H9 (cell line): ENCODE measurements around the gene TMEM271. TPM values are rescaled to one million over a fixed set of nuclear protein-coding genes. Genes with fewer than 3 reads are reported as not detected.

ENCODE experiments used
- DNase-seq: peaks from one replicate; pipeline ENCODE4 v3.0.0-alpha.2; 2017
- H2AFZ ChIP-seq: one replicate; pipeline ENCODE4 v1.6.1; 2013; ENCODE audit warnings: mild to moderate bottlenecking, low read length, control low read depth, moderate library complexity
- H2AK5ac ChIP-seq: 2 replicates; pipeline ENCODE4 v1.6.1; 2013; ENCODE audit warnings: low read length, control low read depth, mixed read lengths; ENCODE audit not compliant: insufficient read length
- H2BK120ac ChIP-seq: one replicate; pipeline ENCODE4 v1.6.1; 2013; ENCODE audit warnings: low read depth, mild to moderate bottlenecking, low read length, control low read depth, inconsistent platforms; ENCODE audit not compliant: poor library complexity, severe bottlenecking
- H2BK12ac ChIP-seq: 2 replicates; pipeline ENCODE4 v1.6.1; 2013; ENCODE audit warnings: low read length, control low read depth, mixed read lengths, low read depth; ENCODE audit not compliant: insufficient read length
- H2BK15ac ChIP-seq: 2 replicates; pipeline ENCODE4 v1.6.1; 2013; ENCODE audit warnings: low read depth, low read length, control low read depth
- H2BK20ac ChIP-seq: one replicate; pipeline ENCODE4 v1.6.1; 2013; ENCODE audit warnings: low read depth, mild to moderate bottlenecking, low read length, control low read depth, inconsistent platforms; ENCODE audit not compliant: poor library complexity, severe bottlenecking
- H2BK5ac ChIP-seq: 2 replicates; pipeline ENCODE4 v1.6.1; 2013; ENCODE audit warnings: low read length, control low read depth, mixed read lengths; ENCODE audit not compliant: insufficient read length
- H3K14ac ChIP-seq: 2 replicates; pipeline ENCODE4 v1.6.1; 2013; ENCODE audit warnings: low read length, control low read depth; ENCODE audit not compliant: insufficient read depth
- H3K18ac ChIP-seq: 2 replicates; pipeline ENCODE4 v1.6.1; 2013; ENCODE audit warnings: low read depth, mild to moderate bottlenecking, mixed read lengths, low read length, control low read depth; ENCODE audit not compliant: insufficient read length
- H3K23ac ChIP-seq: 2 replicates; pipeline ENCODE4 v1.6.1; 2013; ENCODE audit warnings: low read length, control low read depth, mixed read lengths, low read depth; ENCODE audit not compliant: insufficient read length
- H3K23me2 ChIP-seq: 2 replicates; pipeline ENCODE4 v1.6.1; 2013; ENCODE audit warnings: low read depth, mild to moderate bottlenecking, mixed read lengths, low read length, control low read depth; ENCODE audit not compliant: insufficient read length, poor library complexity, severe bottlenecking
- H3K27ac ChIP-seq: 2 replicates; pipeline ENCODE4 v1.5.1; 2013; ENCODE audit warnings: low read length, control low read depth, mixed read lengths, low read depth; ENCODE audit not compliant: insufficient read length
- H3K27me3 ChIP-seq: 2 replicates; pipeline ENCODE4 v1.6.1; 2013; ENCODE audit warnings: low read length, control low read depth, inconsistent platforms; ENCODE audit not compliant: insufficient read depth
- H3K4ac ChIP-seq: 2 replicates; pipeline ENCODE4 v1.6.1; 2013; ENCODE audit warnings: low read depth, mild to moderate bottlenecking, control low read depth, inconsistent platforms, low read length, moderate library complexity
- H3K4me1 ChIP-seq: 2 replicates; pipeline ENCODE4 v1.6.1; 2013; ENCODE audit warnings: low read length, control low read depth, inconsistent platforms; ENCODE audit not compliant: insufficient read depth
- H3K4me2 ChIP-seq: 2 replicates; pipeline ENCODE4 v1.6.1; 2013; ENCODE audit warnings: low read length, control low read depth, mixed read lengths; ENCODE audit not compliant: insufficient read length, insufficient read depth
- H3K56ac ChIP-seq: 2 replicates; pipeline ENCODE4 v1.6.1; 2013; ENCODE audit warnings: low read depth, mild to moderate bottlenecking, mixed read lengths, low read length, control low read depth; ENCODE audit not compliant: insufficient read length
- H3K79me1 ChIP-seq: 2 replicates; pipeline ENCODE4 v1.6.1; 2013; ENCODE audit warnings: low read depth, mild to moderate bottlenecking, moderate library complexity, low read length, control low read depth, inconsistent platforms; ENCODE audit not compliant: insufficient read depth, poor library complexity, severe bottlenecking
- H3K79me2 ChIP-seq: 2 replicates; pipeline ENCODE4 v1.6.1; 2013; ENCODE audit warnings: low read length, control low read depth, inconsistent platforms; ENCODE audit not compliant: insufficient read depth
- H3K9ac ChIP-seq: 2 replicates; pipeline ENCODE4 v1.6.1; 2013; ENCODE audit warnings: low read length, control low read depth, mixed read lengths; ENCODE audit not compliant: insufficient read length; ENCODE audit errors: extremely low read depth
- H3K9me3 ChIP-seq: one replicate; pipeline ENCODE4 v1.6.1; 2013; ENCODE audit warnings: low read depth, low read length, inconsistent platforms; ENCODE audit not compliant: control insufficient read depth
- H3T11ph ChIP-seq: one replicate; pipeline ENCODE4 v1.6.1; 2013; ENCODE audit warnings: mild to moderate bottlenecking, low read length, control low read depth, inconsistent platforms
- H4K20me1 ChIP-seq: one replicate; pipeline ENCODE4 v1.6.1; 2013; ENCODE audit not compliant: control insufficient read depth, insufficient read length, insufficient read depth
- H4K5ac ChIP-seq: 2 replicates; pipeline ENCODE4 v1.6.1; 2013; ENCODE audit warnings: low read depth, mild to moderate bottlenecking, mixed read lengths, low read length, control low read depth; ENCODE audit not compliant: insufficient read length
- H4K8ac ChIP-seq: replicated peaks from 2 replicates; pipeline ENCODE4 v1.6.1; 2013; ENCODE audit warnings: low read length, control low read depth, mixed read lengths, low read depth; ENCODE audit not compliant: insufficient read length
- H4K91ac ChIP-seq: 2 replicates; pipeline ENCODE4 v1.6.1; 2013; ENCODE audit warnings: low read depth, mild to moderate bottlenecking, moderate library complexity, mixed read lengths, low read length, control low read depth; ENCODE audit not compliant: insufficient read length
- H3K27ac Mint-ChIP-seq, 3 experiments: 2 replicates in 2 of 3; 3 replicates in 1 of 3; pipeline ENCODE4 v1.8.0; 2020 to 2021; ENCODE audit warnings: mixed read lengths in 3 of 3, mild to moderate bottlenecking in 1 of 3, moderate library complexity in 1 of 3
- H3K27me3 Mint-ChIP-seq: 2 replicates; pipeline ENCODE4 v1.8.0; 2021; ENCODE audit warnings: low read depth, mild to moderate bottlenecking, moderate library complexity, mixed read lengths
- H3K36me3 Mint-ChIP-seq, 3 experiments: 2 replicates in 2 of 3; 3 replicates in 1 of 3; pipeline ENCODE4 v1.8.0; 2020 to 2021; ENCODE audit warnings: low read depth in 3 of 3, mixed read lengths in 3 of 3; ENCODE audit not compliant: insufficient read depth in 1 of 3
- H3K4me1 Mint-ChIP-seq, 2 experiments: 2 replicates each; pipeline ENCODE4 v1.8.0; 2020; ENCODE audit warnings: mixed read lengths in 2 of 2
- H3K4me3 Mint-ChIP-seq, 2 experiments: 2 replicates in 1 of 2; 3 replicates in 1 of 2; pipeline ENCODE4 v1.8.0; 2020 to 2021; ENCODE audit warnings: mild to moderate bottlenecking in 2 of 2, mixed read lengths in 2 of 2, moderate library complexity in 1 of 2
- H3K9me3 Mint-ChIP-seq, 2 experiments: 2 replicates in 1 of 2; 3 replicates in 1 of 2; pipeline ENCODE4 v1.8.0; 2020; ENCODE audit warnings: mild to moderate bottlenecking in 2 of 2, mixed read lengths in 2 of 2, moderate library complexity in 1 of 2
- WGBS: extraction: QIAGEN DNeasy Blood & Tissue Kit; methylation state at CpG from one replicate; pipeline ENCODE4 v1.1.7; 2013; ENCODE audit warnings: missing lambda C conversion rate, low lambda C conversion rate, mixed read lengths; ENCODE audit not compliant: insufficient read length; ENCODE audit errors: extremely low coverage; 5-methylcytosine and 5-hydroxymethylcytosine counted together
- total RNA-seq: library from RNA; stranded (reverse); gene quantifications from 2 replicates; pipeline ENCODE4 v1.2.1, GENCODE V29; 2021
- TF ChIP-seq, protein P1 (sequence below): fragments of 200-600 bp; sonication (generic); conservative IDR thresholded peaks from 3 replicates; pipeline ENCODE4 v1.8.0; 2021; ENCODE audit warnings: antibody characterized with exemption, mild to moderate bottlenecking

TMEM271 gene
- total RNA-seq, 1 experiment from 2014 or later: 0.09 TPM

- no peak overlapping the region for H2BK12ac ChIP-seq
- no peak overlapping the region for H2BK15ac ChIP-seq
- Mint-ChIP-seq H3K27me3 (no peaks in the 10 kb centered on the region), H3K27ac (no peak overlapping the region), H3K4me1 (peaks cover 0 to 3% of the 10 kb centered on the region in 2 experiments; a peak in 1 of 4 replicates), H3K4me3 (no peak overlapping the region), H3K9me3 (no peaks in the 10 kb centered on the region), H3K36me3 (peaks cover 32 to 76% (median 68%) of the 10 kb centered on the region in 3 experiments)
- H3K9ac ChIP-seq: no peak overlapping the region
- no peak overlapping the region for H3K23ac ChIP-seq
- H2BK5ac ChIP-seq: no peak overlapping the region
- H3K4me1 ChIP-seq: no peaks in the 10 kb centered on the region
- H4K8ac ChIP-seq: no peak overlapping the region
- no peak overlapping the region for H3K56ac ChIP-seq
- no peak overlapping the region for H3T11ph ChIP-seq
- H3K23me2 ChIP-seq: no peaks in the 10 kb centered on the region
- H3K18ac ChIP-seq: no peak overlapping the region
- no peak overlapping the region for H2BK20ac ChIP-seq
- H3K79me1 ChIP-seq: peaks cover 2% of the 10 kb centered on the region
- no peaks in the 10 kb centered on the region for H3K9me3 ChIP-seq
- H2BK120ac ChIP-seq: no peak overlapping the region
- no peak overlapping the region for H3K14ac ChIP-seq
- no peak overlapping the region for H3K27ac ChIP-seq
- no peak overlapping the region for H3K4ac ChIP-seq
- no peak overlapping the region for H4K91ac ChIP-seq
- no peaks in the 10 kb centered on the region for H3K27me3 ChIP-seq
- no peaks in the 10 kb centered on the region for H3K79me2 ChIP-seq
- no peak overlapping the region for H2AFZ ChIP-seq
- H4K20me1 ChIP-seq: no peaks in the 10 kb centered on the region
- no CpG with 5 or more reads among the region's 15 CpGs for WGBS
- H4K5ac ChIP-seq: no peak overlapping the region
- H2AK5ac ChIP-seq: no peak overlapping the region
- no peak for DNase-seq
- TF ChIP-seq, protein P1, sequence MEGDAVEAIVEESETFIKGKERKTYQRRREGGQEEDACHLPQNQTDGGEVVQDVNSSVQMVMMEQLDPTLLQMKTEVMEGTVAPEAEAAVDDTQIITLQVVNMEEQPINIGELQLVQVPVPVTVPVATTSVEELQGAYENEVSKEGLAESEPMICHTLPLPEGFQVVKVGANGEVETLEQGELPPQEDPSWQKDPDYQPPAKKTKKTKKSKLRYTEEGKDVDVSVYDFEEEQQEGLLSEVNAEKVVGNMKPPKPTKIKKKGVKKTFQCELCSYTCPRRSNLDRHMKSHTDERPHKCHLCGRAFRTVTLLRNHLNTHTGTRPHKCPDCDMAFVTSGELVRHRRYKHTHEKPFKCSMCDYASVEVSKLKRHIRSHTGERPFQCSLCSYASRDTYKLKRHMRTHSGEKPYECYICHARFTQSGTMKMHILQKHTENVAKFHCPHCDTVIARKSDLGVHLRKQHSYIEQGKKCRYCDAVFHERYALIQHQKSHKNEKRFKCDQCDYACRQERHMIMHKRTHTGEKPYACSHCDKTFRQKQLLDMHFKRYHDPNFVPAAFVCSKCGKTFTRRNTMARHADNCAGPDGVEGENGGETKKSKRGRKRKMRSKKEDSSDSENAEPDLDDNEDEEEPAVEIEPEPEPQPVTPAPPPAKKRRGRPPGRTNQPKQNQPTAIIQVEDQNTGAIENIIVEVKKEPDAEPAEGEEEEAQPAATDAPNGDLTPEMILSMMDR: no peak
- H3K4me2 ChIP-seq: no peak overlapping the region
Measured at GRCh38 chr4:524196-524595, 51.9 kb downstream of the TMEM271 start.

Other genes starting within 250 kb of the TMEM271 start
- 38.0 and 42.1 TPM in 2 replicates for gene ZNF141, start 238.5 kb downstream of the TMEM271 start, total RNA-seq
- gene ZNF721, start 77.1 kb downstream of the TMEM271 start, total RNA-seq: 95.8 and 97.8 TPM in 2 replicates
- 39.0 and 45.5 TPM in 2 replicates for gene PIGG, start 77.1 kb downstream of the TMEM271 start, total RNA-seq
- 10.2 and 10.8 TPM in 2 replicates for gene PDE6B, start 49.3 kb upstream of the TMEM271 start, total RNA-seq
- gene ATP5ME, start 98.0 kb upstream of the TMEM271 start, total RNA-seq: 425 and 433 TPM in 2 replicates
- 18.0 and 18.4 TPM in 2 replicates for gene MYL5, start 98.2 kb upstream of the TMEM271 start, total RNA-seq
- 6.8 and 6.9 TPM in 2 replicates for gene SLC49A3, start 112.9 kb upstream of the TMEM271 start, total RNA-seq
- 42.6 and 43.1 TPM in 2 replicates for gene PCGF3, start 129.5 kb upstream of the TMEM271 start, total RNA-seq
- 0.48 and 0.90 TPM in 2 replicates for gene CPLX1, start 249.8 kb upstream of the TMEM271 start, total RNA-seq